PFSK-1 (cell line): Measurements from ENCODE around the gene SUCLG2.

Experiments used
- POLR2AphosphoS5 ChIP-seq: IDR thresholded peaks from 2 replicates; pipeline ENCODE4 v1.6.1; 2012; ENCODE audit warnings: low read depth, mild to moderate bottlenecking, control low read depth, low read length, moderate library complexity
- SIN3A ChIP-seq: IDR thresholded peaks from 2 replicates; pipeline ENCODE4 v1.6.1; 2012; ENCODE audit warnings: mild to moderate bottlenecking, low read length, moderate library complexity, borderline replicate concordance; ENCODE audit not compliant: insufficient read depth
- TAF1 ChIP-seq: IDR thresholded peaks from 2 replicates; pipeline ENCODE4 v1.6.1; 2012; ENCODE audit warnings: low read length, control low read depth, borderline replicate concordance; ENCODE audit not compliant: insufficient read depth

- TF ChIP-seq POLR2AphosphoS5 (no peak), TAF1 (no peak), SIN3A (no peak)
These were observed 230.7 kb downstream of the SUCLG2 start for GRCh38 chr3:67423722-67424121.
